Measurements from ENCODE around the gene OGFOD1. TPM values are rescaled to one million over a fixed set of nuclear protein-coding genes. Genes with fewer than 3 reads are reported as not detected.
A peak's percentile ranks its signal among the peaks of the same experiment; 100 is the strongest.

The OGFOD1 gene
- total RNA-seq, 1 donor from 2014 or later = 14.5 TPM

GRCh38 chr16:56512025-56512424, 60.7 kb downstream of the OGFOD1 start:
- DNase-seq (ENCODE audit: extremely low spot score in 2 of 2) = no peak
- Histone ChIP-seq H3K9me3 (no peaks in the 10 kb centered on the region), H3K27ac (no peak overlapping the region), H3K4me3 (no peak overlapping the region), H3K27me3 (no peaks in the 10 kb centered on the region), H3K36me3 (peaks cover 0 to 40% of the 10 kb centered on the region in 2 donors), H3K4me1 (peaks cover 28% of the 10 kb centered on the region)
- intact Hi-C loops (cut with DNase I) = loop anchor here (10.0 kb wide), 1 partner anchor 193 kb away; no protein-coding TSS in a partner anchor
- TF ChIP-seq POLR2AphosphoS5 (IDR thresholded peaks at IDR 0.05; ENCODE audit: insufficient read depth in 1 of 2, low read depth in 1 of 2) (no peak), POLR2A (IDR thresholded peaks at IDR 0.05) (no peak), CTCF (IDR thresholded peaks at IDR 0.05) (no peak)

- no peaks in the 10 kb centered on the region for H3K27me3 ChIP-seq
- no peak overlapping the region for H3K27ac ChIP-seq
- TF ChIP-seq POLR2A (IDR thresholded peaks at IDR 0.05) (no peak), CTCF (IDR thresholded peaks at IDR 0.05) (no peak)
- no peak for DNase-seq (ENCODE audit: extremely low spot score in 2 of 2)
- intact Hi-C loops (cut with DNase I) = loop anchor here (10.0 kb wide), 1 partner anchor 192 kb away; no protein-coding TSS in a partner anchor
- no peak overlapping the region for H3K4me3 ChIP-seq
- H3K9me3 ChIP-seq = no peaks in the 10 kb centered on the region
- peaks cover 0 to 34% of the 10 kb centered on the region in 2 donors for H3K36me3 ChIP-seq
- peaks cover 36% of the 10 kb centered on the region for H3K4me1 ChIP-seq
Measured at GRCh38 chr16:56513091-56513490, 61.7 kb downstream of the OGFOD1 start.

GRCh38 chr16:56513972-56514371, 62.6 kb downstream of the OGFOD1 start:
- H3K4me1 ChIP-seq = peaks cover 44% of the 10 kb centered on the region
- DNase-seq (ENCODE audit: extremely low spot score in 2 of 2) = no peak
- intact Hi-C loops (cut with DNase I) = loop anchor here (10.0 kb wide), 1 partner anchor 191 kb away; no protein-coding TSS in a partner anchor
- H3K9me3 ChIP-seq = no peaks in the 10 kb centered on the region
- peaks cover 0 to 25% of the 10 kb centered on the region in 2 donors for H3K36me3 ChIP-seq
- no peak overlapping the region for H3K4me3 ChIP-seq
- peak overlapping the region; percentile 21 for H3K27ac ChIP-seq
- no peaks in the 10 kb centered on the region for H3K27me3 ChIP-seq
- TF ChIP-seq POLR2AphosphoS5 (IDR thresholded peaks at IDR 0.05; ENCODE audit: insufficient read depth in 1 of 2, low read depth in 1 of 2) (peak in 1 of 2 donors; percentile 75), POLR2A (IDR thresholded peaks at IDR 0.05) (no peak), CTCF (IDR thresholded peaks at IDR 0.05) (peak; percentile 43 to 51 (median 50))

- intact Hi-C loops (cut with DNase I) = loop anchor here (10.0 kb wide), 1 partner anchor 190 kb away; no protein-coding TSS in a partner anchor
Measured at GRCh38 chr16:56514845-56515244, 63.5 kb downstream of the OGFOD1 start.

More at GRCh38 chr16:56514845-56515244, 63.5 kb downstream of the OGFOD1 start:
- Histone ChIP-seq H3K36me3 (peaks cover 0 to 16% of the 10 kb centered on the region in 2 donors), H3K4me3 (no peak overlapping the region), H3K9me3 (no peaks in the 10 kb centered on the region), H3K27ac (peak overlapping the region; percentile 21), H3K27me3 (no peaks in the 10 kb centered on the region), H3K4me1 (peaks cover 48% of the 10 kb centered on the region)
- DNase-seq (ENCODE audit: extremely low spot score in 2 of 2) = no peak
- no peak for TF ChIP-seq CTCF (IDR thresholded peaks at IDR 0.05)
- TF ChIP-seq POLR2AphosphoS5 (IDR thresholded peaks at IDR 0.05; ENCODE audit: insufficient read depth in 1 of 2, low read depth in 1 of 2) = no peak
- no peak for TF ChIP-seq POLR2A (IDR thresholded peaks at IDR 0.05)

All from vagina (tissue), 2 donors.